OCI-LY1 (cell line): ENCODE measurements around the gene KLC1.
A peak's percentile ranks its signal among the peaks of the same experiment; 100 is the strongest.

Experiments used
- H2AFZ ChIP-seq: fragments of 200-600 bp; sonication (generic), shearing (Covaris generic); 2 replicates; pipeline ENCODE4 v1.6.0; 2014; ENCODE audit warnings: antibody characterized with exemption, mild to moderate bottlenecking, low read length
- H3F3A ChIP-seq: fragments of 200-600 bp; sonication (generic), shearing (Covaris generic); 2 replicates; pipeline ENCODE4 v1.6.0; 2014; ENCODE audit warnings: mild to moderate bottlenecking, antibody characterized with exemption, low read length, moderate library complexity; ENCODE audit not compliant: insufficient read depth
- H3K27ac ChIP-seq: fragments of 200-600 bp; sonication (generic); 2 replicates; pipeline ENCODE4 v1.5.1; 2014; ENCODE audit warnings: low read length, mixed run types, mild to moderate bottlenecking, low read depth; ENCODE audit not compliant: poor library complexity, severe bottlenecking
- H3K27me3 ChIP-seq: fragments of 200-600 bp; sonication (generic); 2 replicates; pipeline ENCODE4 v1.6.0; 2014; ENCODE audit warnings: antibody characterized with exemption, mild to moderate bottlenecking, low read length, moderate library complexity; ENCODE audit not compliant: insufficient read depth
- H3K36me3 ChIP-seq: fragments of 200-600 bp; sonication (generic); 2 replicates; pipeline ENCODE4 v1.6.1; 2014; ENCODE audit warnings: mild to moderate bottlenecking, antibody characterized with exemption, low read length, moderate library complexity, mixed read lengths; ENCODE audit not compliant: insufficient read depth
- H3K4me1 ChIP-seq: fragments of 200-600 bp; sonication (generic); 2 replicates; pipeline ENCODE4 v1.5.1; 2014; ENCODE audit warnings: mild to moderate bottlenecking, low read length, moderate library complexity; ENCODE audit not compliant: insufficient read depth, severe bottlenecking
- H3K4me2 ChIP-seq: fragments of 200-600 bp; sonication (generic), shearing (Covaris generic); 2 replicates; pipeline ENCODE4 v1.6.1; 2014; ENCODE audit warnings: low read length
- H3K4me3 ChIP-seq: fragments of 200-600 bp; sonication (generic); 2 replicates; pipeline ENCODE4 v1.5.1; 2014; ENCODE audit warnings: low read length, low read depth, mild to moderate bottlenecking, mixed read lengths; ENCODE audit not compliant: poor library complexity, severe bottlenecking
- H3K79me2 ChIP-seq: fragments of 200-600 bp; shearing (Covaris generic); 2 replicates; pipeline ENCODE4 v1.6.1; 2016; ENCODE audit warnings: mixed run types, low read length, mixed read lengths; ENCODE audit not compliant: insufficient read depth
- H3K9ac ChIP-seq: fragments of 200-600 bp; sonication (generic), shearing (Covaris generic); 2 replicates; pipeline ENCODE4 v1.6.1; 2014; ENCODE audit warnings: mild to moderate bottlenecking, low read length, mixed read lengths
- H3K9me2 ChIP-seq: fragments of 200-600 bp; sonication (generic), shearing (Covaris generic); 2 replicates; pipeline ENCODE4 v1.6.1; 2014; ENCODE audit warnings: low read depth, mild to moderate bottlenecking, low read length, mixed read lengths
- H3K9me3 ChIP-seq: fragments of 200-600 bp; shearing (Covaris generic); 2 replicates; pipeline ENCODE4 v1.6.1; 2014; ENCODE audit warnings: low read length, mixed read lengths
- H4K20me1 ChIP-seq: fragments of 200-600 bp; sonication (generic), shearing (Covaris generic); 2 replicates; pipeline ENCODE4 v1.6.0; 2016; ENCODE audit warnings: mild to moderate bottlenecking, low read length; ENCODE audit not compliant: insufficient read depth
- EZH2 ChIP-seq: fragments of 200-600 bp; sonication (generic), shearing (Covaris generic); IDR thresholded peaks from 2 replicates; pipeline ENCODE4 v1.8.0; 2017; ENCODE audit warnings: borderline replicate concordance, mixed run types, mild to moderate bottlenecking, antibody characterized with exemption, low read length, moderate library complexity, mixed read lengths
- TF ChIP-seq, protein P1 (sequence below): fragments of 200-600 bp; sonication (generic), shearing (Covaris generic); IDR thresholded peaks from 2 replicates; pipeline ENCODE4 v1.5.1; 2017; ENCODE audit warnings: mild to moderate bottlenecking, antibody characterized with exemption, low read length, moderate library complexity, mixed read lengths

KLC1 gene

DNA sequence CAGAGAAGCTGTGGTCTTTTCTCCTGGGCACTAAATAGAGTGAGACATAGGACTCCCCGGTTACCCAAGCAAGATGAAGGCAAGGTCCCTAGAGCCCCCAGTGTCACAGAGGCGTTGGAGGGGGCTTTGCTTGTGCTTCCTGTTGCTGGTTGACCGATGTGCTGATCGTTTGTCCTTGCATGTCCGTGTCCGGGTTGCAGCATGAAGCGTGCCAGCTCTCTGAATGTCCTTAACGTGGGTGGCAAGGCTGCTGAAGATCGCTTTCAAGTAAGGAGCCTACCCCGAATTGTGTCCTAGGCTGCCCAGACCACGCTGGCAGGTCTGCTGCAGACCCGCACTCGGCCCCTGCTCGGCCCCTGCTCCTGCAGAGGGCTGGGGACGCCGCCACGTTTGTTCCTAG lies 63.1 kb downstream of the KLC1 start:
- no peaks in the 10 kb centered on the region for H3K9me3 ChIP-seq
- H3K36me3 ChIP-seq: peaks cover 48% of the 10 kb centered on the region
- no peak for TF ChIP-seq EZH2
- TF ChIP-seq, protein P1, sequence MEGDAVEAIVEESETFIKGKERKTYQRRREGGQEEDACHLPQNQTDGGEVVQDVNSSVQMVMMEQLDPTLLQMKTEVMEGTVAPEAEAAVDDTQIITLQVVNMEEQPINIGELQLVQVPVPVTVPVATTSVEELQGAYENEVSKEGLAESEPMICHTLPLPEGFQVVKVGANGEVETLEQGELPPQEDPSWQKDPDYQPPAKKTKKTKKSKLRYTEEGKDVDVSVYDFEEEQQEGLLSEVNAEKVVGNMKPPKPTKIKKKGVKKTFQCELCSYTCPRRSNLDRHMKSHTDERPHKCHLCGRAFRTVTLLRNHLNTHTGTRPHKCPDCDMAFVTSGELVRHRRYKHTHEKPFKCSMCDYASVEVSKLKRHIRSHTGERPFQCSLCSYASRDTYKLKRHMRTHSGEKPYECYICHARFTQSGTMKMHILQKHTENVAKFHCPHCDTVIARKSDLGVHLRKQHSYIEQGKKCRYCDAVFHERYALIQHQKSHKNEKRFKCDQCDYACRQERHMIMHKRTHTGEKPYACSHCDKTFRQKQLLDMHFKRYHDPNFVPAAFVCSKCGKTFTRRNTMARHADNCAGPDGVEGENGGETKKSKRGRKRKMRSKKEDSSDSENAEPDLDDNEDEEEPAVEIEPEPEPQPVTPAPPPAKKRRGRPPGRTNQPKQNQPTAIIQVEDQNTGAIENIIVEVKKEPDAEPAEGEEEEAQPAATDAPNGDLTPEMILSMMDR: no peak
- H3K9ac ChIP-seq: peak overlapping the region; percentile 59
- H3K4me3 ChIP-seq: peak overlapping the region; percentile 52
- H3F3A ChIP-seq: peaks cover 4% of the 10 kb centered on the region; the same call in 1 of the 2 replicates
- H3K4me1 ChIP-seq: peaks cover 88% of the 10 kb centered on the region
- no peaks in the 10 kb centered on the region for H3K27me3 ChIP-seq
- peak overlapping the region; percentile 65 for H3K4me2 ChIP-seq
- H2AFZ ChIP-seq: no peak overlapping the region
- H3K79me2 ChIP-seq: no peaks in the 10 kb centered on the region
- H3K27ac ChIP-seq: peak overlapping the region; percentile 97
- no peaks in the 10 kb centered on the region for H3K9me2 ChIP-seq
- no peaks in the 10 kb centered on the region for H4K20me1 ChIP-seq

DNA sequence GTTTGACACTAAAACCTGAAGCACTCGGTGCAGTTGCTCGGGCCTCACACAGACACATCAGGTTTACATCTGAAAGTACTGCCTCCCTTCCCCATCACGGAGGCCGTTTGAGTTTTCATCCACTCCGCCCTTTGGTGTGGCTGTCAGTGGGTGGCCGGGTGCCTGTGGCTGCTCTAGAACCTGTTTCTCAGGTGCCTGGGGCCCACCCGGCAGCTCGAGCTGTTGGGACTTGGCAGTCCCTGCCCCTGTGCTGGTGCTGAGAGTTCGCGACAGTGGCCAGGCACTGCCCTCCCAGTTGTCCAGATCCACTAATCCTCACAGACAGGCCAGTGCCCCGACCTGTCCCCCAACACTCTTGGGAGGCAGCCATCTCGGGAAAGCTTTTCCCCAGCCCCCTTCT lies 63.9 kb downstream of the KLC1 start:
- Histone ChIP-seq H3K27me3 (no peaks in the 10 kb centered on the region), H2AFZ (no peak overlapping the region), H3K9me3 (no peaks in the 10 kb centered on the region), H3K4me3 (peak overlapping the region; percentile 52), H3K36me3 (peaks cover 51% of the 10 kb centered on the region), H3K27ac (peak overlapping the region; percentile 97), H3K79me2 (no peaks in the 10 kb centered on the region), H3K4me1 (peaks cover 96% of the 10 kb centered on the region), H3F3A (peaks cover 4% of the 10 kb centered on the region; the same call in 1 of the 2 replicates), H3K9ac (peak overlapping the region; percentile 59), H3K4me2 (peak overlapping the region; percentile 65), H3K9me2 (no peaks in the 10 kb centered on the region), H4K20me1 (no peaks in the 10 kb centered on the region)
- no peak for TF ChIP-seq EZH2
- TF ChIP-seq, protein P1: no peak

DNA sequence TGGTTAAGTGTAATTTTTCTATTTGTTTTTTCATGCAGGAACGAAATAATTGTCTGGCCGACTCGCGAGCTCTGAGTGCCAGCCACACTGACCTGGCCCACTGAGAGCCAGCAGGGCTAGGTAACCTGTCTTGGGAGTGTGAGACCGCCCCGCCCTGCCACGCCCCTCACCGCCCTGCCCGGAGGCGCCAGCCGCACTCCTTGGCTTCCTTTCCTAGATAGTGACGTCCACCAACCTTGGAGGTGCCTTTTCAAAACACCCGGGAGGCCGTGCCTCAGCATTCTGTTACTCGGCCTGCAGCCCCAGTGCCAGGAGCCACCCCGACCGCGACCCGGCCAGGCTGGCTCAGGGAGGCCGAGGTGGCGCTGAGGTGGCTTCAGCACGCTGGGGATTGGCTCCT lies 64.5 kb downstream of the KLC1 start:
- H3K27ac ChIP-seq: peak overlapping the region; percentile 97

More for the DNA sequence above, 64.5 kb downstream of the KLC1 start:
- H4K20me1 ChIP-seq: no peaks in the 10 kb centered on the region
- H2AFZ ChIP-seq: no peak overlapping the region
- H3K4me2 ChIP-seq: peak overlapping the region; percentile 65
- no peaks in the 10 kb centered on the region for H3K9me2 ChIP-seq
- TF ChIP-seq, protein P1: no peak
- TF ChIP-seq EZH2: no peak
- H3K9ac ChIP-seq: peak overlapping the region; percentile 59
- no peaks in the 10 kb centered on the region for H3K79me2 ChIP-seq
- H3K4me1 ChIP-seq: peaks cover 100% of the 10 kb centered on the region
- H3K9me3 ChIP-seq: no peaks in the 10 kb centered on the region
- H3K36me3 ChIP-seq: peaks cover 53% of the 10 kb centered on the region
- peaks cover 4% of the 10 kb centered on the region; the same call in 1 of the 2 replicates for H3F3A ChIP-seq
- H3K27me3 ChIP-seq: no peaks in the 10 kb centered on the region
- peak overlapping the region; percentile 52 for H3K4me3 ChIP-seq
